ENCODE results near the gene LCN6. TPM values are rescaled to one million over a fixed set of nuclear protein-coding genes. Genes with fewer than 3 reads are reported as not detected.

LCN6 gene
- total and polyA plus RNA-seq, 2 of the 13 experiments (the other 11 are each of a cell fraction or from before 2014, with no cell fraction given) = not detected

GRCh38 chr9:136740971-136741882, 7.1 kb downstream of the LCN6 start (continued):
- no peak for TF ChIP-seq ZNF337 (CRISPR knock-in tag; IDR thresholded peaks at IDR 0.05; ENCODE audit: borderline replicate concordance, low read depth)

- Histone ChIP-seq H3K36me3 (replicated peaks in 1 of 2; ENCODE audit: control insufficient read depth in 1 of 2, insufficient read depth in 2 of 2, low read length in 2 of 2) (no peaks in the 10 kb centered on the region), H4K20me1 (ENCODE audit: insufficient read depth, low read length) (no peaks in the 10 kb centered on the region), H3K27ac (ENCODE audit: extremely low read length, insufficient read depth, low read length) (no peak overlapping the region), H3K4me1 (ENCODE audit: insufficient read depth, low read length) (peaks cover 25% of the 10 kb centered on the region), H3K4me3 (replicated peaks in 1 of 3; ENCODE audit: insufficient read depth in 1 of 3, low read depth in 2 of 3, low read length in 3 of 3) (no peak overlapping the region), H3K9me3 (ENCODE audit: low read length) (no peaks in the 10 kb centered on the region), H2AFZ (ENCODE audit: low read length) (no peak overlapping the region), H3K79me2 (ENCODE audit: insufficient read depth, low read length) (no peaks in the 10 kb centered on the region), H3K27me3 (ENCODE audit: control insufficient read depth in 1 of 2, insufficient read depth in 2 of 2, low read length in 2 of 2) (peaks cover 15 to 79% of the 10 kb centered on the region in 2 experiments), H3K9ac (ENCODE audit: insufficient read depth, low read depth, low read length) (no peak overlapping the region), H3K4me2 (ENCODE audit: low read depth, low read length) (0 out of 2 replicates have a peak overlapping the region, but pooled peaks have one; percentile 27)
- intact Hi-C loops (cut with micrococcal nuclease; ENCODE audit: unreplicated experiment) (no loop called here), in situ Hi-C loops (cut with HindIII; ENCODE audit: extremely low pct_ligation_motif_present, low pct_unique_long_range_greater_than_20kb) (no loop called here)
- ChIA-PET CTCF (ENCODE audit: low intra/inter-chr PET ratio, low total read pairs) (no interaction called here), POLR2A (no interaction called here)
- BruUV-seq (replicated peaks) = no TSS peak
- DNase-seq (ENCODE audit: low spot score) (no peak), FAIRE-seq (no peak), ATAC-seq (no peak)
- TF ChIP-seq PAWR (CRISPR knock-in tag; IDR thresholded peaks at IDR 0.05; ENCODE audit: borderline replicate concordance) = no peak
- 0 out of 2 replicates have a peak, but pooled peaks have one; percentile 10 for TF ChIP-seq PITX1 (CRISPR knock-in tag; IDR thresholded peaks at IDR 0.05)
- TF ChIP-seq ZNF574 (CRISPR knock-in tag; IDR thresholded peaks at IDR 0.05) = no peak
- 65% methylated on average over 16 of the region's 16 CpGs for WGBS (ENCODE audit: low lambda C conversion rate)
Measured at GRCh38 chr9:136740491-136740890, 7.8 kb downstream of the LCN6 start.
